Stimulated activated naive CD4-positive, alpha-beta T cell treated with Interleukin-2 at 50 U/mL for 16 hours (primary cell): ENCODE data around the gene ARF1.

Experiments
- DNase-seq: peaks from one replicate; lab custom pipeline; 2025; lab: John Stamatoyannopoulos, UW

ARF1 gene

GRCh38 chr1:228071839-228072657 lies 10.5 kb upstream of the ARF1 start:
- DNase-seq = no peak

- DNase-seq = no peak
Observed at GRCh38 chr1:228072658-228073043, 9.9 kb upstream of the ARF1 start.

DNA sequence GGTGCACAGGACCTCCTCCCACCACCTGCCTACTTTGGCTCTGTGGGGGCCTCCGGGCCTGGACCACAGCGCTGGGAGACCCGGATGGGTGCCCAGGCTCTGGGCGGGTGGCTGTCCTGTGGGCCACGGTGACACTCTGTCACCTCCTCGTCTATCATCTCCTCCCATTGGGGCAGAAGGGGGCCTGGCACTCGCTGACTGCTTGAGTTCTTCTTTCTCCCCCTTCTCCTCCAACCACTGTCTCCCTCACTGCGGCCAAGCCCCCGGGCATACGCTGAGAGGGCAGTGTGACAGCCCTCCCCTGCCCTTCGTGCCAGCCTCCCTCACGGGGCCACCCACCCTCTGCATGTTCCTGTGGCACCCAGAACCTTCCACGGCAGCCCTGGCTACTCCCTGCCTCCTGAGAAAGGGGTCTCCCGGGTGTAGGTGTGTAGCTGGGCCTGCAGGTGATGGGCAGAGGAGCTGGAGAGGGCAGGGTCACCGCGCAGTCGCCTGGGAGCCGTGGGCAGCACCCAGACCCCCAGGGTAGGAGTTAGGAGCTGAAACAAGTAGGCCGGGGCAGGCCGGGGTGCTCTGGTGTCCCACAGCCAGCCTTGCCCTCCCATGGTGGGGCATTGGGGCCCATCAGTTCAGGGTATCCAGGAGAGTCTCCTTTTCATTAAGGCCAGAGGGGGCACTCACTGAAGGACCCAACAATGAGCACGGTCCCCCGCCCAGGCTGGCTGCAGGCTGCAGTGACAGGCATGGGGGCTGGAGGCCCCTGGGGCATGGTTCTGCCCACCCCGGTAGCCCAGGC lies 9.2 kb upstream of the ARF1 start:
- DNase-seq = no peak

DNA sequence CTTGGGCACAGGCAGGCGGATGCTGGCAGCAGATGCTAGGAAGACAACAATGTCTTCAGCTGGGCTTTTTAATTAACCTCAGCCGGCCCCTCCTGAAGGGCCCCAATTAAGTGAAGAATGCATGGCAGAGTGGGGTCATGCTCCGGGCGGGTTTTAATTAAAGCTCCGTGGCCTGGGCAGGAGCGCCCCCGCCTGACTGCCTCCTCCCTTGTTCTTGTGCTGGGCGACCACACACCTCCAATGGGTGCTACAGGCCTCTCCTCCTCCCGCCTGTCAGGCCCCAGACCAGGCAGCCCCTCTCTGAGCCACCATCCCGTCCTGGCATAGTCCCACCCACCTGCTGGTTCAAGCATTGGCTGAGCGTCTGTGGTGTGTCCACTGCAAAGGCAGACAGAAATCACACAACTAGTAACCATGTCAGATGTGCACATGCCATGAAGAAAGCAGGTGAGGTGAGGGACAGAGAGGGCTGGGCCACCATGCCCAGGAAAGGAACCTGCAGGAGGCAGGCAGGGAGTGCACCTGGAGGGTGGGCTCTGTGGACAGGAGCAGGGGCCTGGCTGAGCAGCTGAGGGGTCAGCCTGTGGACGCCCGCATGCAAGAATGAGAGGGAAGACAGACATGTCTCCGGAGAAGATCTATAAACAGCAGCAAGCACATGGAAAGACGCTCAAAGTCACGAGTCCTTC lies 8.5 kb upstream of the ARF1 start:
- DNase-seq = no peak

GRCh38 chr1:228074954-228075730 lies 7.4 kb upstream of the ARF1 start:
- DNase-seq = no peak

DNA sequence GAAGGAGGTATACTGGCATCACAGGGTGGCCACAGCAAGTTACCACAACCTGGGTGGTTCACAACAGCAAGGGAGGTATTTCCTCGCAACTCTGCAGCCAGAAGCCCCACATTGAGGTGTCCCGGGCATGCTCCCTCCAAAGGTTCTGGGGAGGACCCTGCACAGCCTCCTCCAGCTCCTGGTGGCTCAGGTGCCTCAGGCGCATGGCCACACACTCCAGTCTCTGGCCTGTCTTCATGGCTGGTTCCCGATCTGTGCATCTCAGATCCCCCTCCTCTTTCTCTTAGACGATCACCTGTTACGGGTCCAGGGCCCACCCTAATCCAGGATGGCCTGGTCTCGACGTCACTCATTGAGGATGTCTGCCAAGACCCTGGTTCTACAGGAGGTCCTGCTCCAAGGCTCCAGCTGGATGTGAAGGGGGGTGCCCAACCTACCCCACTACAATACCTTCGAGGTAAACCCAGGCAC lies 6.7 kb upstream of the ARF1 start:
- no peak for DNase-seq

GRCh38 chr1:228076796-228077430 lies 5.6 kb upstream of the ARF1 start:
- DNase-seq = no peak

GRCh38 chr1:228077565-228078330 lies 4.8 kb upstream of the ARF1 start:
- no peak for DNase-seq

- no peak for DNase-seq
Observed at GRCh38 chr1:228079013-228079412, 3.5 kb upstream of the ARF1 start.

DNA sequence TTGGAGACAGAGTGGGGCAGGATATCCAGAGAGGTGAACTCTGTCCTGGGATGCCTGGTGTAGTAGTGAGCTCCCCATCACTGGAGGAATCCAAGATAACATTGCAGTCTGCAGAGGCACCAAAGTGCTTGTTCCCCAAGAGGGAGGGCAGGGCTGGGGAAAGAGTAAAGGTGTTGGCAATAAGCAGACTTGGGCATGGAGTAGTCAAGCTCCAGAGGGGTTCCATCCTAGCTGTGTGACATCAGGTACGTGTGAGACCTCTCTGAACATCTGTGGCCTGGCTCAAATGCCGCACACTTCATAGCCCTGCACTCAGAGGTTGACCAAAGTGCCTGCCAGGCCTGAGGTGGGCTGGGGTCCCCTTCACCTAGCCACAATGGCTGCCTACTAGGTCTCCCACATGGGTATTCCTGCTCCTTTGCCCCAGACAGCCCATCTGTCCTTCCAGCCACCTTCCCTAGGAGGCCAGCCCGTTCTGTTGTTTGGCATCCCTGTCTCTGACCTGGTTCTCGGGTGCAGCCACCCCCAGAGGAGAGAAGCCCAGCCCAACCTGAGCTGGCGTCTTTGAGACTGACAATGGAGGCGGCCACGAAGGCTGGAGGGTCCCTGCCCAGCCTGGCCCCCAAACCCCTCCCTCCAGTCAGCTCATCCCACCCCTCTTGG lies 2.8 kb upstream of the ARF1 start:
- DNase-seq = no peak

- no peak for DNase-seq
Observed at GRCh38 chr1:228081144-228081543, 1.4 kb upstream of the ARF1 start.

- no peak for DNase-seq
Observed at GRCh38 chr1:228081578-228082213, 812 bp upstream of the ARF1 start.

GRCh38 chr1:228082918-228083870 lies 686 bp downstream of the ARF1 start:
- DNase-seq = peak; percentile 44

DNA sequence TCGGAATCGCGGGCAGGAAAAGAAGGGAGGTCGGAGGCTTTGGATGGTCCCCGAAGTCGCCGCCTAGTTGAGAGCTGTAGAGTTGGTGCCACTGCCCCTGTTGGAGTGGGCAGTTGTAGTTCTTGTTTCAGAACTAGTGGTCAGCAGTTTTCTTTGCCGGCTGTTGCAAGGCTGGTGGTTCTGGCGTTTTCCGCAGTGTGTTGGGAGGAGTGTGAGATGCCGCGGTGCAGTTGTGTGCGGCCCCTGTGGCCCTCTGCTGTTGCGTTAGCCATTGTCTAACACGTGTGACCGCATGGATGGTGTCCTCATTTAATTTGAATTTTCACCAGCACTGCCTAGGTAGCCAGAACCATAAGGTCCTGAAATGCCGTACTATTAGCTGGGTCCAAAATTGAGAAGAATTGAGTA lies 1.4 kb downstream of the ARF1 start:
- no peak for DNase-seq

GRCh38 chr1:228084325-228084724 lies 1.8 kb downstream of the ARF1 start:
- DNase-seq = no peak

DNA sequence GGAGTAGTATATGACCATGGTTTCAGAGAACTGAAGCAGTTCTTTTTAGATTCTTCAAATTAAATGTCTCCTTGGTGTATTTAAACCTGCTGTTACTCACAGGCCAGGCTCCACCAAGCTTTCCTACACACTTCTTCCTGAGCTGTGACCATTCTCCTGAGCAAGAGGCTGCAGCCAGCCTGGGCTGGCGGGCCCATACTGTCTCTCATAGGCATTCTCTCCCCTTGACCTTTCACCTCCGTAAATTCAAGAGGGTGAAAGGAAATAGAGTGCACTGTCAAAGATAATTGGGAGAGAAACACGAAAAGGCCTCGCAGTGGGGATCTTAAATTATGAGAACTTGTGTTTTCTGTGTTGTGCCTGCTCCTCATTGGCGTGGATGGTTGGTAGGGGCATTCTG lies 2.3 kb downstream of the ARF1 start:
- DNase-seq = no peak

DNA sequence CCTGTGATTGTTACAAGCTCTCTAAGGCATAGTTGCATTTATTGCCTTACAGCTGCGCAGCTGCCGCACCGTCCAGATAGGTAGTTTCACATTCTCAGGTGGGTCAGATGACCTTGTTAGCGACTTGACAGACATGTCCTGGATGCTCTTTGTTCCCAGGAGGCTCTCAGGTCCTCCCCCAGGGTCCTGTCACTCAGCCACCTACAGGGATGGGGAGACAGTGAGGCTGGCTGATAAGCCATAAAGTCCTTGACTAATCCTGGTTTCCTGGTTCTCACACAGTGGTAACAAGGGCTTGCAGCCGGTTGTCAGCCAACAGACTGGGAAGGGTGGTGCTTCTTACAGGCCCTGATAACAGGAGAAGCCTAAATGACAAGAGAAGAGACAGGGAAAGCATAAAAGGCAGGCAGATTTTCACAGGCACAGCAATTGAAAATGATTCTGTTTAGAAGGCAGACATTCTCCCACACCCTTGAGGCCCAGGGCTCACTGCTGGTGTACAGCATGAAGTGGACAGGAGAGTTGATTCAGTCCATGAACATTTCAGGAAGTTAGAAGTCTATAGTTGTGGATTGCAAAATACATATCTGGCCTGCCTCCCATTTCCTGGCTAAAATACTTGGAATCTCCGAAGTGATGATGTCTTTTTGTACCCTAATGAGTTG lies 2.9 kb downstream of the ARF1 start:
- DNase-seq = no peak

DNA sequence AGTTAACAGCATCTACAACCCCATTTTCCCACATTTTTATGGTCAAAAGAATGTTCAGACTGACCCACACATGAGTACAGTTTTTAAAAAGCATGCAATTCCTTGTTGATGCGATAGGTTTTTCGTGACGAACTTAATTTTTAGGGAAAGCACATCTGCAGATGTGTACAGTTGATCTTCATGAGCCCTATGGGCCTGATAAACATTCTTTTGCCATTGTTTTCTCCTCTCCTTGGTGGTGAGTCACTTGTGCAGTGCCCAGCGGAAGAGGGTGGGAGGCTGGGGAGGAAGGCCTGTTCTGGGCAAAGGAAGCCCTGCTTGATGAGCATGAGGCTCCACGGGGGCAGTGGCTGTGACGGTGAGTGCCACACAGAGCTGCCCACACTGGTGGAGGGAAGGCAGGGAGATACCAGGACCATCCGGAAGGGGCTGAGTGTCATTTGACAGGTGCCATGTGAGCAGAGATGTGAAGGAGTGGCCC lies 5.3 kb downstream of the ARF1 start:
- DNase-seq = peak; percentile 22
